ENCODE results near the gene NDUFB6. TPM values are rescaled to one million over a fixed set of nuclear protein-coding genes. Genes with fewer than 3 reads are reported as not detected.

Gene NDUFB6
- total and polyA plus RNA-seq, 4 donors, result 22.3 to 118 (median 32.5) TPM

Other genes starting within 250 kb of the NDUFB6 start
- 10 to 100 TPM; 41.3 to 78.5 TPM for gene ACO1, start 188.5 kb downstream of the NDUFB6 start, total RNA-seq
- 10 to 100 TPM; 46.9 to 72.1 TPM for gene ACO1, start 188.5 kb downstream of the NDUFB6 start, polyA plus RNA-seq
- gene RIGI, start 47.0 kb downstream of the NDUFB6 start, total RNA-seq, result 1 to 10 TPM; 6.7 to 7.4 TPM
- gene RIGI, start 47.0 kb downstream of the NDUFB6 start, polyA plus RNA-seq, result 1 to 10 TPM; 2.6 to 5.9 TPM
- 1 to 10 TPM; 1.0 to 6.2 TPM for gene SMIM27, start 20.8 kb downstream of the NDUFB6 start, total RNA-seq
- 10 to 100 TPM in 1 of 2 donors, 1 to 10 TPM in 1; 2.6 to 17.0 TPM for gene SMIM27, start 20.8 kb downstream of the NDUFB6 start, polyA plus RNA-seq
- gene TOPORS, start 20.6 kb downstream of the NDUFB6 start, total RNA-seq, result 10 to 100 TPM; 14.7 to 19.9 TPM
- gene TOPORS, start 20.6 kb downstream of the NDUFB6 start, polyA plus RNA-seq, result 1 to 10 TPM; 4.8 to 6.0 TPM
- gene TAF1L, start 62.5 kb upstream of the NDUFB6 start, total RNA-seq, result not detected
- gene TAF1L, start 62.5 kb upstream of the NDUFB6 start, polyA plus RNA-seq, result not detected
- gene TMEM215, start 210.4 kb upstream of the NDUFB6 start, total RNA-seq, result not detected
- not detected for gene TMEM215, start 210.4 kb upstream of the NDUFB6 start, polyA plus RNA-seq